ENCODE results near the gene GALE. TPM values are rescaled to one million over a fixed set of nuclear protein-coding genes. Genes with fewer than 3 reads are reported as not detected.
"Not testable (repeated sequence)": the region's sequence is repeated elsewhere in the genome, so short reads cannot be mapped to it uniquely, and the experiment has no call there.

Gene GALE
- total and polyA plus RNA-seq, 4 experiments from 2014 or later = 11.2 to 15.9 (median 12.9) TPM

DNA sequence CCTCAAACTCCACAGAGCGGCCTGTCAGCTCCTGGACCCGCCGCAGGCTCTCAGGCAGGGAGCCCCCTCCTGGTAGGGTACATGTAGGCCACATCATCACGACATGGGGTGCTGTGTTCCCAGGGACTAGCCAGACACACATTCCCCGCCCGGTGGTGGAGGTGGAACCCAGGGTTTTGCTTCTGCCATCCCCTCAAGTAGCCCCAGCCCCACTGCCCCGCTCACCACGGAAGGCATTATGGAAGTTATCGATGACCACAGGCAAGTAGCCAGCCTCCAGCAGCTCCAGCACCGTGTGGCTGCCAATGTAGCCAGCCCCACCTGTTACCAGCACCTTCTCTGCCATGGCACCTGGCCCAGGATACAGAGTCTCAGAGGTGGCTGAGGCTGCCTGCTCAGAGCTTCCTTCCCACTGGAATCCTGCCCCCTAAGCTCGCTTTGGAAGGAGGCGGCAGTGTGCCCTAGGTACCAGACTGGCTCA lies 1.9 kb downstream of the GALE start:
- intact Hi-C loops (cut with micrococcal nuclease) = no loop called here
- Histone ChIP-seq H3K27me3 (ENCODE audit: insufficient read depth, low read length) (no peaks in the 10 kb centered on the region), H3K27ac (ENCODE audit: low read depth, low read length) (peak overlapping the region; percentile 92), H3K9me3 (ENCODE audit: control insufficient read depth in 1 of 2, low read length in 2 of 2) (no peaks in the 10 kb centered on the region), H3K4me3 (ENCODE audit: low read length in 2 of 2) (no peak overlapping the region), H3K36me3 (ENCODE audit: insufficient read depth, low read length) (no peaks in the 10 kb centered on the region), H3K4me1 (ENCODE audit: insufficient read depth, low read length) (peaks cover 23% of the 10 kb centered on the region)
- Mint-ChIP-seq H3K27me3 (no peaks in the 10 kb centered on the region), H3K27ac (peak overlapping the region; percentile 29 to 96 (median 68)), H3K4me1 (peaks cover 8 to 34% (median 19%) of the 10 kb centered on the region in 4 donors), H3K36me3 (peaks cover 4 to 19% of the 10 kb centered on the region in 2 donors), H3K4me3 (peak overlapping the region in 7 of 8 donors; percentile 17 to 94 (median 88)), H3K9me3 (no peaks in the 10 kb centered on the region)
- ChIA-PET CTCF (ENCODE audit: partially characterized antibody) (interaction anchor here (0.9 to 1.1 kb wide), 2 partner anchors 11 to 21 kb away, joined by 3 read pairs; partner anchors contain the start of gene PITHD1), POLR2A (ENCODE audit: partially characterized antibody) (interaction anchor here (1.3 to 5.6 kb wide), 4 partner anchors 8 to 26 kb away, joined by 5 to 70 read pairs (median 55); partner anchors contain the start of genes HMGCL, LYPLA2 and PITHD1)
- DNase-seq = no peak

DNA sequence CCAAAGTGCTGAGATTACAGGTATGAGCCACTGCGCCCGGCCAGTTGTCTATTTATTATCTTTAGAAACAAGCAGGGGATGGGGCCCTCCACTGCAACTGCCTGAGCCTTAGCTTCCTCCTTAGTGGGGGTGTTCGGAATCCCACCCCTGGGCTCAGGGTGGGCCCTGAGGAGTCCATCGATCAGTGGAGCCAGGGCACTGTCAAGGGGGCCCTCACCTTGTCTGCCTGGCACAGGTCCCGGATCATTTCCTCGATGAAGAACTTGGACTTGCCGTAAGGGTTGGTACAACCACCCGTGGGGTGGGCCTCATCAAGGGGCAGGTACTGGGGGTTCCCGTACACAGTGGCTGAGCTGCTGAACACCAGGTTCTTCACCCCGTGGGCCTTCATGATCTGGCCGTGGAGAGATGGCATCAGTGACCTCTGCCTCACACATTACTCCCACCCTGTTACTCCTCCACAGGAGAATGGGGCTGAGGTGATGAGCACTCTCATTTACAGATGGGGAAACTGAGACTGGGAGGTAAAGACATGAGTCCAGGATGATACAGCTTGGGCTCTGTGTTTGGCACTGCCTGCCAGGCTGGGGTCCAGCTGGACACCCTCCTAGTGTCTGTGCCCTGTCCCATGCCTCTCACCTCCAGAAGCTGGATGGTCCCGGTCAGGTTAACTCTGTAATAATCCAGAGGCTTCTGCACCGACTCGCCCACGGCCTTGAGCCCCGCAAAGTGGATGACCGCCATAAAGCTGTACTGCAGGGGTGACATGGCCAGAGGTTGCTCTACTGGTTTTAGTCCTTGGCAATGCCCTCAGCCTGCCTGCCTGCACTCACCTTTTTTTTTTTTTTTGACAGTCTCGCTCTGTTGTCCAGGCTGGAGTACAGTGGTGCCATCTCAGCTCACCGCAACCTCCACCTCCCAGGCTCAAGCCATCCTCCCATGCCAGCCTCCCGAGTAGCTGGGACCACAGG lies 2.8 kb downstream of the GALE start:
- H3K27ac Mint-ChIP-seq = peak overlapping the region in 3 of 7 donors; percentile 37 to 84 (median 68)
- H3K4me1 Mint-ChIP-seq = peaks cover 8 to 41% (median 22%) of the 10 kb centered on the region in 4 donors
- Histone ChIP-seq H3K9me3 (ENCODE audit: control insufficient read depth in 1 of 2, low read length in 2 of 2) (no peaks in the 10 kb centered on the region), H3K27me3 (ENCODE audit: insufficient read depth, low read length) (no peaks in the 10 kb centered on the region), H3K36me3 (ENCODE audit: insufficient read depth, low read length) (peaks cover 5% of the 10 kb centered on the region), H3K4me3 (ENCODE audit: low read length in 2 of 2) (no peak overlapping the region), H3K4me1 (ENCODE audit: insufficient read depth, low read length) (peaks cover 32% of the 10 kb centered on the region), H3K27ac (ENCODE audit: low read depth, low read length) (no peak overlapping the region)
- H3K9me3 Mint-ChIP-seq = no peaks in the 10 kb centered on the region
- H3K36me3 Mint-ChIP-seq = peaks cover 4 to 19% of the 10 kb centered on the region in 2 donors
- no peaks in the 10 kb centered on the region for H3K27me3 Mint-ChIP-seq
- intact Hi-C loops (cut with micrococcal nuclease) = no loop called here
- ChIA-PET POLR2A (ENCODE audit: partially characterized antibody) (interaction anchor here (1.1 to 5.4 kb wide), 3 partner anchors 12 to 27 kb away, joined by 4 to 70 read pairs (median 5); partner anchors contain the start of genes HMGCL and PITHD1), CTCF (ENCODE audit: partially characterized antibody) (interaction anchor here (1.1 to 1.2 kb wide), 2 partner anchors 10 to 20 kb away, joined by 3 read pairs; partner anchors contain the start of gene PITHD1)
- H3K4me3 Mint-ChIP-seq = no peak overlapping the region
- DNase-seq = no peak

DNA sequence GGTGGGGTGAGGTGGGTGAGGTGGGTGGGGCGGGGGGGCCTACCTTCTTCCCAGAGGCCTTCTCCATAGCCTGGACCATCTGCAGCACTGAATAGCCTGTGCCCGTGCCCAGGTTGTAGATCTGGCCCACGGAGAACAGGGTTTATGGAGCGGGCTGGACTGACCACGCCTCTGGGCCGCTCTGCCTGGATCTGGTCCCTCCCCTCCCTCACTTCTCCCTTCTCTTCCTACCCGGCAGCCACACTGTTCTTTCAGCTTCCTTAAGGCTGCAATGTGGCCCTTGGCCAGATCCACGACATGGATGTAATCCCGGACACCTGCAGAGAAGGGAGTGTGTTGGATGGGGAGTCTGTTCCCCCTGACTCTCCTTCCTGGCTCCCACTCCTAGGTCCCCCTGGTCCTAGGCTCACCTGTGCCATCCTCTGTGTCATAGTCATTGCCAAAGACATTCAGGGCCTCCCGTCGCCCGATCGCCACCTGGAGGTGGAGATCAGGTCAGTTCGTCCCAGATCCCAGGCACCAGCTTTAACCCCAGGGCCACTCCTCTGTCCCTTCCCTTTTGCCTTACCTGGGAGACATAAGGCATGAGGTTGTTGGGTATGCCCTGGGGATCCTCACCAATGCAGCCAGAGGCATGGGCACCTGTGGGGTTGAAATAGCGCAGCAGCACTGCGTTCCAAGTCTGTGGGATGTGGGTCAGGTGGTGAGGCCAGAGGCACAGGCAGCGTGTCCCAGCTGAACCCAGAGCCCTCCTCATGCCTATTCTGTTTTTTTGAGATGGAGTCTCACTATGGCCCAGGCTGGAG lies 3.9 kb downstream of the GALE start:
- Mint-ChIP-seq H3K27me3 (no peaks in the 10 kb centered on the region), H3K4me1 (peaks cover 10 to 45% (median 25%) of the 10 kb centered on the region in 4 donors), H3K4me3 (no peak overlapping the region), H3K27ac (peak overlapping the region in 3 of 7 donors; percentile 30 to 72 (median 68)), H3K36me3 (peaks cover 4 to 21% of the 10 kb centered on the region in 2 donors), H3K9me3 (peaks cover 0 to under 1% (median 0%) of the 10 kb centered on the region in 8 donors)
- intact Hi-C loops (cut with micrococcal nuclease) = no loop called here
- no peaks in the 10 kb centered on the region for H3K9me3 ChIP-seq (ENCODE audit: control insufficient read depth in 1 of 2, low read length in 2 of 2)
- peaks cover 40% of the 10 kb centered on the region for H3K4me1 ChIP-seq (ENCODE audit: insufficient read depth, low read length)
- H3K36me3 ChIP-seq (ENCODE audit: insufficient read depth, low read length) = peaks cover 5% of the 10 kb centered on the region
- ChIA-PET CTCF (ENCODE audit: partially characterized antibody) (interaction anchor here (1.2 kb wide), 1 partner anchor 8 kb away, joined by 3 read pairs; no protein-coding TSS in a partner anchor), POLR2A (ENCODE audit: partially characterized antibody) (interaction anchor here (0.8 to 1.1 kb wide), 2 partner anchors 16 to 28 kb away, joined by 3 to 4 read pairs; partner anchors contain the start of gene HMGCL)
- no peak overlapping the region for H3K4me3 ChIP-seq (ENCODE audit: low read length in 2 of 2)
- no peaks in the 10 kb centered on the region for H3K27me3 ChIP-seq (ENCODE audit: insufficient read depth, low read length)
- DNase-seq = no peak
- no peak overlapping the region for H3K27ac ChIP-seq (ENCODE audit: low read depth, low read length)

DNA sequence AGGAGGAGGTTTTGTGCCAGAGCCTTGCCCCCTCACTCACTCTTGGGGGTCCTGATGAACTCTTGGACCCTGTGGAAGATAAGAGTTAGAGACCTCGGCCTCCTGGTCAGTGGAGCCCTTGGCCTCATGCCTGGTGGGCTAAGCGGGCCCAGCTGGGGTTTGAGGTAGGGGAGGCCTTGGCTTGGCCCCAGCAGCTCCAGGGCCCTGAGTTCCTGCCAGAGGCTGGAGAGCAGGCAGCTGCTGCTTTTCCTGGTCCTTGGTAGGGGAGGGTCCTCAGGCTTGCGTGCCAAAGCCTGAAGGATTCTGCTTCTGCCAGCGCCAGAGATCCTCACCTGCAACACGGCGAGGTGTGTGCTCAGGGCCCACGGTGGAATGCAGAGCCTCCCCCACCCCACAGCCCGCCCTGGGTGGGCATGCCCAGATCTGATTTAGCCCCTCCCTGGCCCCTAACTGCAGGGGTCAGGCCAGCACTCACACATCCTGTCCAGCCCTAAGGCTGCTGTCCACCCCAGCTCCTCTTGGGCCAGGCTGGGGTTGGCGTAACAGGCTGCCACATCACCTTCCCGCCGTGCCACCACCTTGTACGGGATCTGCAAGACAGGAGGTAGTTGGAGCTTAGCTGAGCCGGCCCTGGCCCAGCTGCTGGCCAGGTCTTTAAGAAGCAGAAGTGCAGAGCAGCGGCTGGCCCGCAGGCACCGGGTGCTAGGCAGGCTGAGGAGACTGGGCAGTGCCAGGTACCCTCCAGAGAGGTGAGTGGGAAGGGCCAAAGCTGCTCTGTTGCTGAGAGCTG lies 4.7 kb downstream of the GALE start:
- peaks cover 4 to 27% of the 10 kb centered on the region in 2 donors for H3K36me3 Mint-ChIP-seq
- H3K9me3 Mint-ChIP-seq = peaks cover 0 to 3% (median 0%) of the 10 kb centered on the region in 8 donors
- Histone ChIP-seq H3K4me1 (ENCODE audit: insufficient read depth, low read length) (peaks cover 34% of the 10 kb centered on the region), H3K36me3 (ENCODE audit: insufficient read depth, low read length) (peaks cover 5% of the 10 kb centered on the region), H3K27ac (ENCODE audit: low read depth, low read length) (no peak overlapping the region), H3K4me3 (ENCODE audit: low read length in 2 of 2) (no peak overlapping the region), H3K9me3 (ENCODE audit: control insufficient read depth in 1 of 2, low read length in 2 of 2) (no peaks in the 10 kb centered on the region), H3K27me3 (ENCODE audit: insufficient read depth, low read length) (no peaks in the 10 kb centered on the region)
- H3K27me3 Mint-ChIP-seq = no peaks in the 10 kb centered on the region
- no peak for DNase-seq
- H3K4me1 Mint-ChIP-seq = peaks cover 10 to 47% (median 26%) of the 10 kb centered on the region in 4 donors
- peak overlapping the region in 2 of 7 donors; percentile 4 to 71 for H3K27ac Mint-ChIP-seq
- CTCF ChIA-PET (ENCODE audit: partially characterized antibody) = no interaction called here
- POLR2A ChIA-PET (ENCODE audit: partially characterized antibody) = no interaction called here
- intact Hi-C loops (cut with micrococcal nuclease) = no loop called here
- no peak overlapping the region for H3K4me3 Mint-ChIP-seq

DNA sequence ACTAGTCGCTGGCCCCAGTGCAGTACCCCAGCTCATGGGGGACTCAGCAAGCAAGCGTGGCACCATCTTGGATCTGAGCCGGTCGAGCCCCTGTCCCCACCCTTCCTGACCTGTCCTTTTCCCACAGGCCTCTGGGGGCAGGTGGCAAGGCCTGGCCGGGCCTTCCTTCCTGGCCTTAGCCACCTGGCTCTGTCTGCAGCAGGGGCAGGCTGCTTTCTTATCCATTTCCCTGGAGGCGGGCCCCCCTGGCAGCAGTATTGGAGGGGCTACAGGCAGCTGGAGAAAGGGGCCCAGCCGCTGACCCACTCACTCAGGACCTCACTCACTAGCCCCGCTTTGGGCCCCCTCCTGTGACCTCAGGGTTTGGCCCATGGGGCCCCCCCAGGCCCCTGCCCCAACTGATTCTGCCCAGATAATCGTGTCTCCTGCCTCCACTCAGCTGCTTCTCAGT lies 5.8 kb downstream of the GALE start:
- CTCF ChIA-PET (ENCODE audit: partially characterized antibody) = interaction anchor here (2.0 kb wide), 1 partner anchor 23 kb away, joined by 5 read pairs; no protein-coding TSS in a partner anchor
- peak overlapping the region in 1 of 8 donors; percentile 41 for H3K4me3 Mint-ChIP-seq
- H3K36me3 ChIP-seq (ENCODE audit: insufficient read depth, low read length); intact Hi-C loops (cut with micrococcal nuclease); H3K9me3 Mint-ChIP-seq; H3K4me3 ChIP-seq (ENCODE audit: low read length in 2 of 2); POLR2A ChIA-PET (ENCODE audit: partially characterized antibody); H3K9me3 ChIP-seq (ENCODE audit: control insufficient read depth in 1 of 2, low read length in 2 of 2); H3K27me3 Mint-ChIP-seq; H3K27ac ChIP-seq (ENCODE audit: low read depth, low read length); H3K27me3 ChIP-seq (ENCODE audit: insufficient read depth, low read length); DNase-seq: not testable (repeated sequence)
- H3K27ac Mint-ChIP-seq = peak overlapping the region in 1 of 7 donors; percentile 27
- peaks cover 38% of the 10 kb centered on the region for H3K4me1 ChIP-seq (ENCODE audit: insufficient read depth, low read length)
- peaks cover 15 to 47% (median 30%) of the 10 kb centered on the region in 4 donors for H3K4me1 Mint-ChIP-seq
- peaks cover 4 to 27% of the 10 kb centered on the region in 2 donors for H3K36me3 Mint-ChIP-seq
